Dermis blood vessel endothelial cell (primary cell): ENCODE results near the gene MYT1. TPM values are rescaled to one million over a fixed set of nuclear protein-coding genes. Genes with fewer than 3 reads are reported as not detected.

ENCODE experiments used
- DNase-seq: peaks from one replicate; pipeline ENCODE4 v3.0.0; 2010
- total RNA-seq: library from RNA; depleted of rRNA; stranded (reverse); fragments of >200 nt; gene quantifications from 2 replicates; pipeline ENCODE4 v1.2.3, GENCODE V29; 2014

The MYT1 gene
- total RNA-seq, 1 donor from 2014 or later: not detected

DNA sequence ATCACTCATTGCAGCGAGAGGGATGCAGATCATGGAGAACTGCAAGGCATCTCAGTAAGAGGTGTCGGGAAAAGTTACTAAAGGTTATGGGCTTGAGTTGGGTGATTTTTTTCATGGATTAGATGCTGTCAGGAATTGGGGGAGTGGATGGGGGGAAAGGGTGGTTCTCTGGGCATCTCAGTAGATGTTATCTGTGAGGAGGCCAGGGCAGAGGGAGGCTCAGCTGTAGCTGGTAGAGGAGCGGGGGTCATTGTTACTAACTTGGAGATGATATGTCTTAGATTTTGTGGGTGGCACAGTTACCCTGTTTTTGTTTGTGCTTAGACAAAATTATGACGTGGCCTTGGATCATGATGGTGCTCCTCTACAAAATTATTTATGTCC lies 88.7 kb downstream of the MYT1 start:
- DNase-seq: no peak

DNA sequence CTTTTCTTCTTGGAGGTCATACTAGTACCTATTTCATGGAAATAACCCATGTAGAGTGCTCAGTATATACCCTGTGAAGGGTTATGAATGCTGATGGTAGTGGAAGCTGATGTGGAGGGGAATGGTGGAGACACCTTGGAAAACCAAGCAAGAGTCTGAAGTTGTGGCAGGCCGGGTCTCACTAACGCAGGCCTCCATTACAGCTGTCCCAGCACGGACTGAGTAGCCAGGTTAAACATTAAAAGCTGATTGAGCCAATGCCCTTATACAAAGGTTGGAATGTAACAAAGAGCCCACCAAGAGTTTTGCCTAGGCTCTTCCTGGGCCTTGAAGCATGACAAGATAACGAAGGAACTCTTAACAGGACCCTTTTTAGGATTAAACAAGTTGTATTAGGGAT lies 89.2 kb downstream of the MYT1 start:
- no peak for DNase-seq

DNA sequence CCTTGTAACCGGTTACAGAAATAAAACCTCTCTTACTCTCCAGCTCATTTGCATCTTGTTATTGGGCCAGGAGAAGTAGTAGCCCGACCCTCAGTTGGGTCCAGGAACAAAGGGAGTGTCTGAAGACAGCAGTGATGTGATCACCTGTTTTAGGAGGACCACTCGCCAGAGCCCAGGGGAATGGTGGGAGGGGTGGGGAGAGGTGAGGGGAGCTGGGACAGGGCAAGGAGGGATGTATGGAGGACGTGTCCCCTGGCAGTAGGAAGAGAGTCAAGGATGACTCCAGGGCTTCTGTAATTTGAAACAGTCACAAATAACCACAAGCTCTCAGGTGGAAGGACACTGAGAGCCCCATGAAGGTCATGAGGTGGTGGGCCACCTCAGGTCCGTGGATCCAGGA lies 89.9 kb downstream of the MYT1 start:
- DNase-seq: no peak

DNA sequence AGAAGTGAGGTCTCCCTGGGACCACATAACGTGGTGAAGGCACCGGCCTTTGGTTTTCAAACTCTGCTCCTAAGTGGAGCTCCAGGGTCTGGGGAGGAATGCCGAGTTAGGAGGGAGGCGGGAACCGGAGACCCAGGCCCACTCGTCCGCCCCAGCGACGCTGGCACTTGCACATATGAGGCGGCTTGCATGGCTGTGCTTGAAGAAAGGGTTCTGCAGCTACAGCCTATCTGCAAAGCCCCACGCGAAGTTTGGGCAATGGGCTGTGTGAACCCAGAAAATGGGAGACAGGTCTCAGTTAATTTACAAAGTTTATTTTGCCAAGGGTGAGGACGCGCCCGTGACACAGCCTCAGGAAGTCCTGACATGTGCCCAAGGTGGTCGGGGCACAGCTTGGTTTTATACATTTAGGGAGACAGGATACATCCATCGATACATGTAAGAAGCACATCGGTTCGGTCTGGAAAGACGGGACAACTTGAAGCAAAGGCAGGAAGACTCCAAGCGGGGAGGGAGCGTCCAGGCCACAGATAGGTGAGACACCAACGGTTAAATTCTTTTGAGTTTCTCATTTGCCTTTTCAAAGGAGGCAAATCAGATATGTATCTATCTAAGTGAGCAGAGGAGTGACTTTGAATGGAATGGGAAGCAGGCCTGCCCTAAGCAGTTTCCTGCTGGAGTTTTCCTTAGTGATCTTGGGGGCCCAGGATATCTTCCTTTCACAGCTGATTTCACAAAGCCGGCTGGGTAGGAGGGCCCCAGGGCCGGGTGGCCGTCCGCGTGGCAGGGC lies 90.5 kb downstream of the MYT1 start:
- DNase-seq: no peak

DNA sequence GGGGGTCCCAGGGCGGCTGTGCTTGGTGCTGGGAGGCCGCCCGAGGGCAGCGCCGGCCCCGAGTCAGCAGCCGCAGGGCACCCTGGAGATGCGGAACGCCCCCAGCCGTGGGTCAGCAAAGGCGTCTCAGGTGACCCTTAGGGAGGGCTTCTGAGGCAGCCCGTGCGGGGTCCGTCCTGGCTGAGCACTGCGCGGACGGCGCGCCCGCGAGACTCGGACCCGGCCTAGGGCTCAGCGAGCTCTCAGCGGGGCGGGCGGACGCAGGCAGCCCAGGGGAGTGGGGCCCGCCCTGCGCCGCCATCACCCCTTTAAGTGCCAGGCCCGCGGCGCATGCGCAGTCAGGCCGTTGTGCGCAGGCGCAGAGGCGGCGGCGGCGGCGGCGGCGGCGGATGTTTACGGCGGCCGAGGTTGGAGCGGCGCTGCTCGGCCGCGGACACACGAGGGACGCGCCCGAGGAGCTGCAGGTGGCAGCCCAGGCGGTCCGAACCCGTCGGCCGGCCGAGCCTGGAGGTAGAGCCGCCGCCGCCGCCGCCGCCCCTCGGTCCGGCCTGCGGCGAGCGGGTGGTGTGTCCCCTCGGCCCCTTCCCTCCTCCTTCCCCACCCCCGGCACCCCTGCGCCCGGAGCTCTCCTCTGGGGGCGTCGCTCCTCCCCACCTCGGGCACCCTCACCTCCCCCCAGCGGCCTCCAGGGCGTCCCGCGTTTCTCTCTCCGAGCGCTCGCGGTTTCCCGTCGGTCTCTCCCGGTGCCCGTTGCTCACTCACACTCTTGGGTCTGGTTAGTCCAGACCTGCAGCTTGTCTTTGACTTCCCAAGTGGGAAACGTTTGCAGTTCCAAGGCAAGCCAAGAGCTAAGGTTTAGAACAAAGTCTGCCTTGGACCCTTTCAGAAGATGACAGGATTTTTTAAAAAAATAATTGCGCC lies 91.4 kb downstream of the MYT1 start, which contains the start of gene PCMTD2:
TSS of gene PCMTD2 (plus strand) at position 388 of the 921 bp plus-strand sequence. CDS start 4,218 bp downstream, outside the sequence.
- peak; percentile 87 for DNase-seq

DNA sequence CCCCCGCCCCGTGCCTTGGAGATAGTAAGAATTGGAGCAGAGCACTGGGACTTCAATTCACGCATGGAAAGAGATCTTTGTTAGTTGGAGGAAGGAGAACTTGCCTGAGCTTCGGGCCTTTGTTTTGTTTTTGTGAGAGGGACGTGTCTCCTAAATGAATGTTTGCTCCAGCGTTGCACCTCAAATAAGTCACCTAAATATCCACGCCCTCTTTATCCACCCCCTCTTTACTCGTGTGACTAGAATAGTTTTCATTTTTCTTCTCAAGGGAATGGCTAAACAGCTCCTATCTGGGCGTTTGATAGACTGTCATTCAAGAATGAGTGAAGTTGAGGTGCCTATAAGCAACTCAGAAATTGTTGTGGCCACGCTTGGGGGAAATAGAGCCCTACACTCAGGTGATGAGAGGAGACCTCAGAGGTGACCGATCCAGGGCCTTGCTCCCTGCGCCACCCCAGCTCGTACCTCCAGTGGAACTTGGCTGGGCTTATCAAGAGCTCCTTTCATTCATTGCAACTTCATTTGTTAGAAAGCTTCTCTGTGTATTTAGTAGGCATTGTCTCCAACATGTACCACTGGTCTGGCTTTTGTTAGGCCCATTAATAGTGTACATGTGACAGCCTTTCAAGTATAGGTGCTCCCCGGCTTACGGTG lies 92.2 kb downstream of the MYT1 start:
- DNase-seq: no peak

DNA sequence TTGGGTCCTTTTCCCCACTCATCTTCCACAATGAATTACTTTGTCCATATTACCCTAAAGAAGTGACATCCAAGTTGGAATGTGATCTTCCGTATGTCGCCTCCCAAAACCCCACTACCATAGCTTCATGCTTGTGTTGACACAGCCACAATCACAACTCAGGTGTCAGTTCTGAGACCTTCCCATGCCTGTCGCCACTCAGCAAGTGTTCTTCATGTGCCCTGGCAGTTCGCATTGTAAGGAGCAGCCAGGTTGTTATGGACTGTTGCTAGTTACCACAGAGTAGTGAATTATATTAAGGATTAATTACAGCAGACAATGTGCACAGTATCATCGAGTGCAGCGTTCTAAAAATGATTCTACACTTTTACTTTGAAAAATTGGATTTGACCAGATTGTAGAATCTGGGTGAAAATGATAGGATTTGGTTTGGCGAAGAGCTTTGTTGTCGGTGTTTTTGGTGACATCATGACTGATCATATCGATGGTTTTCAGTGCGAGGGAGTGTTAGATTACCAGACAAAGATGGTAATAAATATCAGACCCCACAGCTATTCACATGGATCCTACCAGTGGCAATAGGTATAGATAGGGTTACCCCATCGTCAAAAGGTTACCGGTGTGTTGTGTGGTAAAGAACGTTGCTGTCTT lies 93.0 kb downstream of the MYT1 start:
- DNase-seq: no peak

DNA sequence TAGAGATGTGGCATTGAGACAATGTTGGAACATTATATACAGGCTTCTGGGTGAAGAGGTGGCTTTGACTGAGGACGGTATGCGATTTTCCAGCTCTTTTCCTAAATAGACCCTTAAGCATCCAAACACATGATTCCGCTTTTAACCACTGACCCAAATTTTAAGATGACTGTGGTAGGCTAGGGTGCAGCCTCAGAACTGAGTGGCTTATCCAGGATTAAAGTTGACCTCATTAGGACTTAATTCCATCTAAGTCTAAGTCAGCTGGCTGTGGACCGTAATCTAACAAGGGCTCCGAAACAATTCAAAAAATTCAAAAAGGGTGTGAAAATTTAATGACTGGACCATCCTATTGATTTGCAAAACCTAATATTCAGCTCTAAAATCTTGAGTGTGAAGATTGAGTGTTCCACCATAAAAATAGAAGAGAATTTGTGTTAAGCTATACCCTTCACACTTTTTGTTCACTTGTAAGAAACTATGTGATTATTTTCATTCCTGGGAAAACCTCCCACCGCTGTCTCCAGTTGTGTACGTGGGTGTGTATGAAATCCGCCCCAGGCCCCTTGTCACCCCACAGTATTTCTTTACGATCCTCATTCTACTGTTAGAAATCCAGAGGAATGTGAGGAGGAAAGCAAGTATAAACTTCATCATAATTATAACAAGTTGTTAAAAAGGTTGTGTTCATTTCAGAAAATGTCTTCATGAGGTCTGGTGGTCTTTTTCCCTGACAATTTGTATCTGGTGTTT lies 94.0 kb downstream of the MYT1 start:
- DNase-seq: no peak

DNA sequence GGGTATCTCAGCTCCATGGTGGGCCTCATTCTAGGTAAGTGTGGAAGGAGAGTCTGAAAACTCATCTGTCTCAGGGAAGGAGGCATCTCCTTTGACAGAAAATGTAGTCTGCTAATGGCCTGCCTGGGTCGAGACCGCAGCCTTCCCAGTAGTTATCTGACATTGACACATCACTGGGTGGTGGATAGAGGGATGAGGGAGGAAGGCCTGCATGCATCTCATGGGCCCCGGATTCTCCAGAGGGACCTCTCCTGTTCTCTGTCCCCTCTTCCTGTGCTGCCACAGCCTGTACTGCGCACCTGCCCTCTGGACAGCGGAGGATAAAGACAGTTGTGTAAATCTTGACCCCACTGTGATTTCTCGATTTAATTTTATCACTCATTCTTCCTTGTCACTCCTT lies 96.0 kb downstream of the MYT1 start:
- DNase-seq: no peak

DNA sequence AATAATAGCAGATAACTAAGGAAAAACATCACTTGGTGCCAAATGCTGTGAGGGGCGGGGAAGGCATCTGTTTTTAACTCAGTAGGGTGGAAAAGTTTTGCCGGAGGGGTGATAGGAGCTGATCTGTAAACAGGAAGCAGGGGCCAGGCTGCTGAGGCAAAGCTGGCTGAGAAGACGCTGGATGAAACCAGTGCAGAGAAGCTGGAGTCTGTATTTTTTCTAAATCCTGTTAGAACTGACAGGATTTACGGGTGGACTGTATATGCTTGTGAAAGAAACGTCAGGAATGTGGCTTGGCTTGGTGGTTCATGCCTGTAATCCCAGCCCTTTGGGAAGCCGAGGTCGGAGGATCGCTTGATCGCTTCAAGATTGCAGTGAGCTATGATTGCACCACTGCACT lies 96.9 kb downstream of the MYT1 start:
- peak; percentile 55 for DNase-seq

DNA sequence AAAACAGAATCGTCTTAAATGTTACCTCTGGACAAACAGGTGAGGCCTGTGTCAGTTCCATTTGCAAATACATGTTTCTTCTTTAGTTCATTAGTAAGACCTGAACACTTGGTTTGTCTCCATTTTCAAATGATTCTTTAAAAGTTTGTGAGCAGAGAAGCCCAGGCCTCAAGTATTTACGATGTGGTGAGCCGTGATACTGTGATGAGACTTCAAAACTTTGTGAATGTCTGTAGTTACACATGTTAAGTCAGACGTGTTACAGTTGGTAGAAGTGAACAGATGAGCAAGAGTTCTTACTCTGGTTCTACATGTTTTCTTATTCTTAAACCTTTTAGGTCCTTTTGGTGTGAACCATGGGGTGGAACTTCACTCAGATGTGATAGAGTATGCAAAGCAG lies 99.8 kb downstream of the MYT1 start:
- no peak for DNase-seq

DNA sequence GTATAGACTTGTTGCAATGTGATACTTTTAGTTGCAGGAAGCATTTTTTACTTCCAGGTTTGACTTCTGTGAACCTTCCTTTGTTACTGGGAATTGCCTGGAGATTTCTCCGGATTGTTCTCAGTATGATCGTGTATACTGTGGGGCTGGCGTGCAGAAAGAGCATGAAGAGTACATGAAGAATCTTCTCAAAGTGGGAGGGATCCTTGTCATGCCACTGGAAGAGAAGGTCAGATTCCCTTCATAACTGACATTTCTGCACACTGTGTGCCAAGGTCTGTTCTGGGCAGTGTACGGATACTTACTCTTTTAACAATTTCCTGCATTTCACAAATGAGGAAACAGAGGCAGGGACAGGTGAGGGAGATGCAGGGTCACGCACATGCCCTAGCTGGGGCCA lies 100.9 kb downstream of the MYT1 start:
- peak; percentile 13 for DNase-seq

DNA sequence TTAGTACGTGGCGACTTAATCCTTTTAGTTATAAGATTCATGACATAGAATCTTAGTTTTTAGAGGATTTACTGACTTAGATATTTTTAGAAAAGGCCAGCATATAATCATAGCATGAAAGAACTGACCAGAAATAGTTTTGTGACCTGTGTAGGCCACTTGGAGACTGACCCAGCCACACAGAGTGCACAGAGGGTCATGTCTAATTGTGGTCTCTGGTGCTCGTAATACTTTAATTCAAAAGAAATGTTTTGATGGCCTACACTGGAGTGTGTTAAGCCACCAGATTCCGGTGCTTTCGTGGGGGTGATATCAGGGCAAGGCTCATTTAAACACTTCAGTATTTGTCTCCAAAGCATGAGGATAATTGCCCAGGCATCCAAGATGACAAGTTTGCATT lies 102.7 kb downstream of the MYT1 start:
- no peak for DNase-seq

DNA sequence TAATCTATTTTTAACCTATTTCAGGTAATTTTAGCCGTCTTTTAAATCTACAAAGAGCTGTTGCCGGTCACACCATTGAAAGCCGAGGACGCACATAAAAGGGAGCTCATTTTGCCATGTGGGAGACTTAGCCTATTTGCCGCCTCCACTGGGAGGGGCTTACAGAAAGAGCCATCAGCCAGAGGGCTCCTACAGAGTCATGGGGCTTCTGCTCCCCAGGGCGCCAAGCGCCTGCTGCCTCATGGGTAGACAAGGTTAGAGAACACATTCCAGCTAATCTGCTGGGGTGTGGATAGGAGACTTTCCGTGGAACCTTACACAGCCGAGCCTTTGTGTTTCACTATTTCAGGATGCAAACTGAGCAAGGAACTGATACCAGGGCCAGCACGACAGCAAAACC lies 103.9 kb downstream of the MYT1 start:
- DNase-seq: no peak

DNA sequence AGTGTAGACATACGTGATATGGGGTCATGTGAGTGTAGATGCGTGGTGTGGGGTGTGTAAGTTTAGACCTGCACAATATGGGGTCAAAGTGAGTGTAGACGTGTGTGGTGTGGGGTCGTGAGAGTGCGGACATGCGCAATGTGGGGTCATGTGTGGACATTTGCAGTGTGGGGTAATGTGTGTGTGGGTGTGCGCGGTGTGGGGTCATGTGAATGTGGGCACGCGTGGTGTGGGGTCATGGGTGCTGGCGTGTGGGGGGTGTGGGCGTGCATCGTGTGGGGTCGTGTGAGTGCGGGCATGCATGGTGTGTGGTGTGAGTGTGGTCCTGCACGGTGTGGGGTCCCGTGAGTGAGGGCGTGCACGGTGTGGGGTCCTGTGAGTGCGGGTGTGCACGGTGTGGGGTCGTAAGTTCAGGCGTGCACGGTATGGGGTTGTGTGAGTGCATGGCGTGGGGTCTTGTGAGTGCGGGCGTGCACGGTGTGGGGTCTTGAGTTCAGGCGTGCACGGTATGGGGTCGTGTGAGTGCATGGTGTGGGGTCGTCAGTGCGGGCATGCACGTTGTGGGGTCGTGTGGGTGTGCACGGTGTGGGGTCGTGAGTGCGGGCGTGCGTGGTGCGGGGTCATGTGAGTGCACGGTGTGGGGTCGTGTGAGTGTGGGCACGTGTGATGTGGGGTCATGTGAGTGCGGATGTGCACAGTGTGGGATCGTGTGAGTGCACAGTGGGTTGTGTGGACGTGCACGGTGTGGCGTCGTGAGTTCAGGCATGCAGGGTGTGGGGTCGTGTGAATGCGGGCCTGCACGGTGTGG lies 105.6 kb downstream of the MYT1 start:
- DNase-seq: no peak

DNA sequence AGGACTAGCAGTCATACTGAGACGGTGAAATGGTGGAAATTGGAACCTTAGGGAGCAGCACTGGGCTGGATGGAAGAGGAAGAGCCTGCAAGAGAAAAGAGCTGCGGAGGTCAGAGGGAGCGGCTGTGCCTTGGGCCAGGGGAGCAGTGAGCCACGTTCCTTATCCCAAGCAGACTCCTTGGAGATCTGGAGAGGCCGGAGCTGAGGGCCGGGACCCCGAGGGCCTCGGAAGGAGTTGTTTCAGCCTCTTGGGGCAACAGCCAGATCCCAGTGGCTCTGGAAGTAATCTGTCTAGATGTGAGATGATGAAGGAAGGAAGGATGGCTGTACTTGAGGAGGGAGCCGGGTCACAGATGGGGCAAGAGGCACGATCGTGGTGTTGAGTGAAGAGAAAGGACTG lies 107.4 kb downstream of the MYT1 start:
- no peak for DNase-seq

DNA sequence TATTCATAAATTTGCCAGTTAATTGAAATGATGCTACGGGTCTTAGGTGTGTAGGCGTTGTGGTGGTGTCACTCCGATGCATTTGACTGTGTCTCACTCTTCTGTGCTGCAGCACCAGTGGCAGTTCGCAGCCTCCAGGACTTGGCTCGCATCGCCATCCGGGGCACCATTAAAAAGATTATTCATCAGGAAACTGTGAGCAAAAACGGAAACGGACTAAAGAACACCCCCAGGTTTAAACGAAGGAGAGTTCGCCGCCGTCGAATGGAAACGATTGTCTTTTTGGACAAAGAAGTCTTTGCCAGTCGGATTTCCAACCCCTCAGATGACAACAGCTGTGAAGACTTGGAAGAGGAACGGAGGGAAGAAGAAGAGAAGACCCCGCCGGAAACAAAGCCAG lies 108.9 kb downstream of the MYT1 start:
- DNase-seq: peak; percentile 49

DNA sequence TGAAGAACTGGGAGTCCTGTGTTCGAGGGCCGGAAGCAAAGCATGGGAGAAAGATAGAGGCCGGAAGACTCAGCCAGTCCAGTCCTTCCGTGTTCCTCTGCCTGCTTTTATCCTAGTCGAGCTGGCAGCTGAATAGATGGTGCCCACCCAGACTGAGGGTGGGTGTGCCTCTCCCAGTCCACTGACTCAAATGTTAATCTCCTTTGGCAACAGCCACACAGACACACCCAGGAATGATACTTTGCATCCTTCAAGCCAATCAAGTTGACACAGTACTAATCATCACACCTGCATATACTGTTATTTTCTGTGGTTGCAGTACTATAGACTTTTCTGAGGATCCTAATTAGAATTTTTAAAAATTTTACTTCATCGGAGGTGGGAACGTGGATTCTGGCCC lies 112.6 kb downstream of the MYT1 start:
- DNase-seq: no peak

DNA sequence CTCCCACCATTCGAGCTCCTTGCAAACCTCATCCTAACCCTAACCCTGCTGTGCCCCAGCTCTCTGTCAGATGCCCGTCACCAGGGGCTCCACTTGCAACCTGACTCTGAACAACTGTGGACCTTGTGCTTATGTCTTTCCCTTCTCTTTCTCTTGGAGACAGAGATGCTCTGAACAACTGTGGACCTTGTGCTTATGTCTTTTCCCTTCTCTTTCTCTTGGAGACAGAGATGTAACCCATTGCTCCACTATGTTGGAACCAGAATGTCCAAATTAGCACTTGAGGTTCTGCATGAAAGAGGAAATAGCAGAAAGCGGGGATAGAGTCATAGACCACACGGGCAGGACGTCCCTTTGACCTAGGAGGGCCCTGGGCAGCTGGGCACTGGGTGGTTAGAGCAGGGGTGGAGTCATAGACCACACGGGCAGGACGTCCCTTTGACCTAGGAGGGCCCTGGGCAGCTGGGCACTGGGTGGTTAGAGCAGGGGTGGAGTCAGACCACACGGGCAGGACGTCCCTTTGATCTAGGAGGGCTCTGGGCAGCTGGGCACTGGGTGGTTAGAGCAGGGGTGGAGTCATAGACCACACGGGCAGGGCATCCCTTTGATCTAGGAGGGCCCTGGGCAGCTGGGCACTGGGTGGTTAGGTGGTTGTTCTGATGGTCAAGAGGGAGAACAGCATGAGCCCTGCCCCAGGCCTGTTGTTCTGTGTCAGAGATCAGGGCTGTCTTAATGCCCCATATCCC lies 113.5 kb downstream of the MYT1 start:
- no peak for DNase-seq

DNA sequence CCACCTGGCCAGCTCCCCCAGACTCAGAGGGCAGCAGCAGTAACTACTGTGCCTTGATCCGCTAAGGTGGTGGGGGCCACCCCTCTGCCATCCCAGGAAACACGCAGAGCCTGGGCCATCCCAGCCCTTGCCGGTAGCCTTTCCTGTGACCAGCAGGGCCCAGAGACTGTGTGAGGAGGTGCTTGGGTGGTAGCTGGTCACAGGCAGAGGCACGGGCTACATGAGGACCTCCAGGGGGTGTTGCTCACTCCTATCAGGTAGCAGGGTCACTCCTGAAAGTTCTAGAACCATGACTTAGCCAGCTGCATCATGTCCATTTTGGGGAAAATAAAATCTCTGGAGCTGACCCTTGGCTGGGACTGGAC lies 114.0 kb downstream of the MYT1 start:
- DNase-seq: no peak
